Adrenal gland (tissue), 12 donors: ENCODE results near the gene ACSS3. TPM values are rescaled to one million over a fixed set of nuclear protein-coding genes. Genes with fewer than 3 reads are reported as not detected.
"Not testable (repeated sequence)": the region's sequence is repeated elsewhere in the genome, so short reads cannot be mapped to it uniquely, and the experiment has no call there.

Experiments used
- DNase-seq, 7 donors: peaks; one replicate each; pipeline ENCODE4 v3.0.0-alpha.2; 2019 to 2020
- H3K27ac ChIP-seq, 5 donors: fragments of 200-600 bp; sonication (generic) in 4 of 5; 1 replicate in 3 of 5; 2 replicates in 2 of 5; pipeline versions ENCODE4 v1.5.1 to v1.8.0; 2016 to 2020; ENCODE audit warnings: mild to moderate bottlenecking in 1 of 5
- H3K27me3 ChIP-seq: fragments of 200-600 bp; 2 replicates; pipeline ENCODE4 v1.8.0; 2021
- H3K36me3 ChIP-seq, 2 donors: fragments of 200-600 bp; replicated peaks in 1 of 2; 1 replicate in 1 of 2; 2 replicates in 1 of 2; pipeline versions ENCODE4 v1.5.1 to v1.8.0; 2018 to 2022
- H3K4me1 ChIP-seq, 2 donors: fragments of 200-600 bp; replicated peaks in 1 of 2; 1 replicate in 1 of 2; 2 replicates in 1 of 2; pipeline versions ENCODE4 v1.5.1 to v1.8.0; 2018 to 2021
- H3K4me3 ChIP-seq, 4 donors: fragments of 200-600 bp; sonication (generic) in 3 of 4; one replicate each; pipeline ENCODE4 v1.5.1; 2016 to 2018
- H3K9me3 ChIP-seq, 3 donors: fragments of 200-600 bp; sonication (generic) in 1 of 3; replicated peaks in 1 of 3; 1 replicate in 2 of 3; 2 replicates in 1 of 3; pipeline versions ENCODE4 v1.5.1 to v1.8.0; 2016 to 2021
- CTCF ChIP-seq, 6 experiments: fragments of 450-650 bp in 4 of 6; fragments of 200-600 bp in 2 of 6; sonication (generic) in 1 of 6; IDR thresholded peaks; 1 replicate in 5 of 6; 2 replicates in 1 of 6; pipeline versions ENCODE4 v1.5.1 to v1.8.0; 2016 to 2021; ENCODE audit warnings: antibody characterized with exemption in 6 of 6, mild to moderate bottlenecking in 2 of 6, moderate library complexity in 1 of 6
- POLR2A ChIP-seq, 2 donors: fragments of 450-650 bp; IDR thresholded peaks; one replicate each; pipeline ENCODE4 v1.6.1; 2017; ENCODE audit warnings: antibody characterized with exemption in 2 of 2, mild to moderate bottlenecking in 2 of 2, moderate library complexity in 1 of 2
- WGBS, 4 donors: extraction: QIAGEN DNeasy Blood & Tissue Kit in 2 of 4; methylation state at CpG; one replicate each; pipeline versions ENCODE4 v1.1.5 to v1.1.7; 2013 to 2017; 5-methylcytosine and 5-hydroxymethylcytosine counted together
- intact Hi-C, 2 donors: fragments of 100-400 bp; cut with DNase I; formaldehyde crosslinking; loops; one replicate each; pipeline versions ENCODE4 v1.14.1 to v1.15.0; 2022 to 2023
- polyA plus RNA-seq, 3 donors: library from polyadenylated mRNA; stranded (reverse); fragments of 200-250 nt in 2 of 3; fragments of 350-450 nt in 1 of 3; fragmentation: Illumina TruSeq in 1 of 3; extraction: RNeasy Lipid Tissue Mini Kit (QIAGEN cat#74804) in 1 of 3; gene quantifications; one replicate each; pipeline ENCODE4 v1.2.3, GENCODE V29; 2013 to 2014
- total RNA-seq, 9 donors: library from RNA; depleted of rRNA in 4 of 9; stranded (reverse); fragments of >200 nt in 4 of 9; fragments of 120-200 nt in 1 of 9; fragmentation: NEBNext Ultra II Directional in 1 of 9; extraction: Animal tissue kit (Norgen Biotek cat#: 25700) in 1 of 9; gene quantifications; one replicate each; pipeline versions ENCODE4 v1.1.0 to v1.2.4, GENCODE V29; 2013 to 2023
- donor health status: healthy with polysubstance abuse.
- donor health status: Bipolar disorder and iron deficiency.
- donor health status: DM: yes; HTN: yes; CAD: no.
- donor health status: DM: no; HTN: no; CAD: no.
- donor health status: DM: no; HTN: no; CAD: no.
- donor health status: DM: yes; HTN: yes; CAD: no.

Gene ACSS3
- total and polyA plus RNA-seq, 12 donors = 5.3 to 90.0 (median 36.1) TPM

GRCh38 chr12:81095501-81096232, 17.8 kb downstream of the ACSS3 start:
- H3K9me3 ChIP-seq = no peaks in the 10 kb centered on the region
- H3K27me3 ChIP-seq = no peaks in the 10 kb centered on the region
- 52 to 57% (median 55%) methylated on average over 6 of the region's 6 CpGs for WGBS, 4 donors
- H3K4me3 ChIP-seq = no peak overlapping the region
- H3K27ac ChIP-seq = no peak overlapping the region
- intact Hi-C loops = no loop called here
- no peaks in the 10 kb centered on the region for H3K36me3 ChIP-seq
- no peak for DNase-seq
- H3K4me1 ChIP-seq = peaks cover 6 to 19% of the 10 kb centered on the region in 2 donors
- TF ChIP-seq POLR2A (IDR thresholded peaks at IDR 0.05) (no peak), CTCF (IDR thresholded peaks at IDR 0.05) (no peak)

- no peak for TF ChIP-seq POLR2A (IDR thresholded peaks at IDR 0.05)
- TF ChIP-seq CTCF (IDR thresholded peaks at IDR 0.05) = no peak
- no peaks in the 10 kb centered on the region for H3K27me3 ChIP-seq
- no peak overlapping the region for H3K27ac ChIP-seq
- DNase-seq = no peak
- no peak overlapping the region for H3K4me3 ChIP-seq
- intact Hi-C loops = no loop called here
- no peaks in the 10 kb centered on the region for H3K36me3 ChIP-seq
- no peaks in the 10 kb centered on the region for H3K9me3 ChIP-seq
- H3K4me1 ChIP-seq = no peaks in the 10 kb centered on the region
Measured at GRCh38 chr12:81105687-81106086, 27.8 kb downstream of the ACSS3 start.

GRCh38 chr12:81114226-81114625, 36.3 kb downstream of the ACSS3 start:
- TF ChIP-seq CTCF (IDR thresholded peaks at IDR 0.05) = no peak
- no peaks in the 10 kb centered on the region for H3K27me3 ChIP-seq
- intact Hi-C loops = no loop called here

GRCh38 chr12:81119069-81119468, 41.2 kb downstream of the ACSS3 start:
- intact Hi-C loops, H3K36me3 ChIP-seq, DNase-seq, H3K4me1 ChIP-seq, H3K27me3 ChIP-seq, H3K9me3 ChIP-seq, H3K27ac ChIP-seq, H3K4me3 ChIP-seq: not testable (repeated sequence)
- 60 to 97% (median 85%) methylated on average over 3 of the region's 3 CpGs for WGBS, 4 donors

More at GRCh38 chr12:81114226-81114625, 36.3 kb downstream of the ACSS3 start:
- H3K4me1 ChIP-seq = no peaks in the 10 kb centered on the region
- no peak overlapping the region for H3K4me3 ChIP-seq
- no peak for DNase-seq
- no peak overlapping the region for H3K27ac ChIP-seq
- no peaks in the 10 kb centered on the region for H3K36me3 ChIP-seq
- no peaks in the 10 kb centered on the region for H3K9me3 ChIP-seq

GRCh38 chr12:81120961-81121360, 43.1 kb downstream of the ACSS3 start:
- no peaks in the 10 kb centered on the region for H3K36me3 ChIP-seq
- intact Hi-C loops = no loop called here
- DNase-seq = no peak
- no peak overlapping the region for H3K27ac ChIP-seq
- no peaks in the 10 kb centered on the region for H3K9me3 ChIP-seq
- H3K27me3 ChIP-seq = no peaks in the 10 kb centered on the region
- H3K4me3 ChIP-seq = no peak overlapping the region
- 48 to 65% (median 61%) methylated on average over 2 of the region's 2 CpGs for WGBS, 4 donors
- no peaks in the 10 kb centered on the region for H3K4me1 ChIP-seq
- TF ChIP-seq POLR2A (IDR thresholded peaks at IDR 0.05) (no peak), CTCF (IDR thresholded peaks at IDR 0.05) (no peak)
